GM23338 (cell line): ENCODE results near the gene ST6GALNAC3. TPM values are rescaled to one million over a fixed set of nuclear protein-coding genes. Genes with fewer than 3 reads are reported as not detected.

Source experiments
- ATAC-seq: fragments of 200-7000 bp; cut with Tn5 transposase; 3 replicates; pipeline ENCODE4 v1.9.1; 2020
- DNase-seq: peaks from one replicate; pipeline ENCODE4 v3.0.0-alpha.2; 2015; ENCODE audit warnings: low spot score
- H2AFZ ChIP-seq: fragments of 200-600 bp; sonication (generic); 2 replicates; pipeline ENCODE4 v1.8.0; 2016; ENCODE audit warnings: antibody characterized with exemption, mild to moderate bottlenecking, moderate library complexity
- H3F3A ChIP-seq: fragments of 200-600 bp; sonication (generic); replicated peaks from 2 replicates; pipeline ENCODE4 v1.8.0; 2017; ENCODE audit warnings: antibody characterized with exemption, mixed run types, low read depth
- H3K27ac ChIP-seq: fragments of 200-600 bp; sonication (generic); 2 replicates; pipeline ENCODE4 v1.6.1; 2016; ENCODE audit warnings: low read depth
- H3K27me3 ChIP-seq: fragments of 200-600 bp; sonication (generic); 2 replicates; pipeline ENCODE4 v1.8.0; 2016; ENCODE audit warnings: mild to moderate bottlenecking, mixed run types, moderate library complexity; ENCODE audit not compliant: insufficient read depth
- H3K36me3 ChIP-seq: fragments of 200-600 bp; sonication (generic); 2 replicates; pipeline ENCODE4 v1.8.0; 2016; ENCODE audit warnings: mild to moderate bottlenecking; ENCODE audit not compliant: insufficient read depth
- H3K4me1 ChIP-seq: fragments of 200-600 bp; sonication (generic); 2 replicates; pipeline ENCODE4 v1.8.0; 2016; ENCODE audit warnings: mild to moderate bottlenecking, moderate library complexity; ENCODE audit not compliant: insufficient read depth
- H3K4me2 ChIP-seq: fragments of 200-600 bp; sonication (generic); 2 replicates; pipeline ENCODE4 v1.7.1; 2017; ENCODE audit warnings: mixed run types
- H3K4me3 ChIP-seq: fragments of 200-600 bp; sonication (generic); 2 replicates; pipeline ENCODE4 v1.6.1; 2016; ENCODE audit warnings: mixed run types
- H3K79me2 ChIP-seq: fragments of 200-600 bp; sonication (generic); replicated peaks from 2 replicates; pipeline ENCODE4 v1.8.0; 2017; ENCODE audit warnings: mild to moderate bottlenecking; ENCODE audit not compliant: insufficient read depth
- H3K9me2 ChIP-seq: fragments of 200-600 bp; sonication (generic); 2 replicates; pipeline ENCODE4 v1.8.0; 2017; ENCODE audit not compliant: insufficient read depth
- H4K20me1 ChIP-seq: fragments of 200-600 bp; sonication (generic); replicated peaks from 2 replicates; pipeline ENCODE4 v1.8.0; 2017; ENCODE audit warnings: mild to moderate bottlenecking; ENCODE audit not compliant: insufficient read depth
- H3K27ac Mint-ChIP-seq: 2 replicates; pipeline ENCODE4 v1.8.0; 2020; ENCODE audit warnings: inconsistent platforms, mild to moderate bottlenecking, moderate library complexity, mixed read lengths
- H3K27me3 Mint-ChIP-seq: 3 replicates; pipeline ENCODE4 v1.8.0; 2022; ENCODE audit warnings: low read depth, mild to moderate bottlenecking, moderate library complexity, mixed read lengths, inconsistent platforms; ENCODE audit not compliant: insufficient read depth, poor library complexity
- H3K36me3 Mint-ChIP-seq: 3 replicates; pipeline ENCODE4 v1.8.0; 2021; ENCODE audit warnings: low read depth, mild to moderate bottlenecking, inconsistent platforms, moderate library complexity, mixed read lengths
- H3K4me1 Mint-ChIP-seq: 3 replicates; pipeline ENCODE4 v1.8.0; 2020; ENCODE audit warnings: mild to moderate bottlenecking, inconsistent platforms, mixed read lengths
- H3K4me3 Mint-ChIP-seq: 3 replicates; pipeline ENCODE4 v1.8.0; 2021; ENCODE audit warnings: moderate library complexity, mild to moderate bottlenecking, inconsistent platforms, mixed read lengths
- H3K9me3 Mint-ChIP-seq: 3 replicates; pipeline ENCODE4 v1.8.0; 2020; ENCODE audit warnings: moderate library complexity, mild to moderate bottlenecking, inconsistent platforms, mixed read lengths
- CREB1 ChIP-seq: fragments of 250-450 bp; sonication (Bioruptor Pico); IDR thresholded peaks from 2 replicates; pipeline ENCODE4 v1.5.0; 2020; ENCODE audit warnings: low read depth, mild to moderate bottlenecking, moderate library complexity
- ETS1 ChIP-seq: IDR thresholded peaks from 2 replicates; pipeline ENCODE4 v1.6.1; 2016; ENCODE audit warnings: antibody characterized with exemption
- EZH2 ChIP-seq: fragments of 200-600 bp; sonication (generic); IDR thresholded peaks from one replicate; pipeline ENCODE4 v1.8.0; 2017; ENCODE audit warnings: antibody characterized with exemption, mild to moderate bottlenecking, low read depth; ENCODE audit not compliant: unreplicated experiment
- EZH2phosphoT487 ChIP-seq: fragments of 200-600 bp; sonication (generic); IDR thresholded peaks from one replicate; pipeline ENCODE4 v1.8.1; 2018; ENCODE audit warnings: antibody characterized with exemption; ENCODE audit not compliant: unreplicated experiment
- NANOG ChIP-seq: IDR thresholded peaks from 2 replicates; pipeline ENCODE4 v1.6.1; 2016; ENCODE audit warnings: antibody characterized with exemption, borderline replicate concordance
- POLR2AphosphoS5 ChIP-seq: IDR thresholded peaks from 2 replicates; pipeline ENCODE4 v1.6.1; 2016; ENCODE audit warnings: antibody characterized with exemption, low read depth
- ZNF114 ChIP-seq: fragments of 250-450 bp; sonication (Bioruptor Pico); IDR thresholded peaks from 2 replicates; pipeline ENCODE4 v1.5.0; 2020; ENCODE audit warnings: mild to moderate bottlenecking, moderate library complexity
- ZNF331 ChIP-seq: fragments of 250-450 bp; sonication (Bioruptor Pico); IDR thresholded peaks from 2 replicates; pipeline ENCODE4 v1.5.0; 2020; ENCODE audit warnings: low read depth, mild to moderate bottlenecking, moderate library complexity
- ZNF462 ChIP-seq: fragments of 250-450 bp; sonication (Bioruptor Pico); IDR thresholded peaks from 2 replicates; pipeline ENCODE4 v1.5.0; 2020; ENCODE audit warnings: mild to moderate bottlenecking, moderate library complexity
- polyA plus RNA-seq: library from polyadenylated mRNA; unstranded; fragments of >200 nt; fragmentation: Nextera tagmentation; extraction: Ambion mirVana; gene quantifications from 2 replicates; pipeline ENCODE4 v1.2.1, GENCODE V29; 2016
- total RNA-seq: library from RNA; depleted of rRNA; stranded (reverse); fragments of >200 nt; shearing (Covaris generic); gene quantifications from 2 replicates; pipeline ENCODE4 v1.2.3, GENCODE V29; 2014

Gene ST6GALNAC3
- total and polyA plus RNA-seq, 2 experiments from 2014 or later, result 4.7 to 11.6 TPM

- Histone ChIP-seq H4K20me1 (no peaks in the 10 kb centered on the region), H2AFZ (no peak overlapping the region), H3K4me1 (peaks cover 23% of the 10 kb centered on the region), H3K79me2 (no peaks in the 10 kb centered on the region), H3K9me2 (no peaks in the 10 kb centered on the region; the same call in 1 of the 2 replicates), H3K4me2 (no peak overlapping the region), H3K4me3 (no peak overlapping the region), H3F3A (no peaks in the 10 kb centered on the region; the same call in 1 of the 2 replicates), H3K36me3 (no peaks in the 10 kb centered on the region), H3K27ac (no peak overlapping the region), H3K27me3 (no peaks in the 10 kb centered on the region)
- H3K27me3 Mint-ChIP-seq, result peaks cover 4% of the 10 kb centered on the region
- H3K27ac Mint-ChIP-seq, result no peak overlapping the region
- H3K9me3 Mint-ChIP-seq, result no peaks in the 10 kb centered on the region
- no peak overlapping the region for H3K4me3 Mint-ChIP-seq
- TF ChIP-seq ZNF114 (no peak), EZH2phosphoT487 (no peak), ETS1 (no peak), EZH2 (no peak), NANOG (no peak), CREB1 (CRISPR knock-in tag) (no peak), ZNF331 (no peak), ZNF462 (CRISPR knock-in tag) (no peak), POLR2AphosphoS5 (no peak)
- no peaks in the 10 kb centered on the region for H3K36me3 Mint-ChIP-seq
- H3K4me1 Mint-ChIP-seq, result peaks cover 34% of the 10 kb centered on the region
- ATAC-seq (no peak), DNase-seq (no peak)
These were observed 69.7 kb downstream of the ST6GALNAC3 start for GRCh38 chr1:76144247-76144646.
